Adipocyte (in vitro differentiated cells): ENCODE results near the gene GFRAL.

ENCODE experiments used
- DNase-seq: peaks from one replicate; pipeline ENCODE4 v3.0.0-alpha.2; 2015; ENCODE audit warnings: low read depth
- H3K27me3 ChIP-seq: replicated peaks from 2 replicates; pipeline ENCODE4 v1.7.0; 2013; ENCODE audit warnings: mild to moderate bottlenecking, low read length, moderate library complexity; ENCODE audit not compliant: control insufficient read depth, insufficient read depth
- H3K36me3 ChIP-seq: 2 replicates; pipeline ENCODE4 v1.7.0; 2013; ENCODE audit warnings: low read length, mild to moderate bottlenecking, moderate library complexity; ENCODE audit not compliant: control insufficient read depth, insufficient read depth, severe bottlenecking
- H3K4me1 ChIP-seq: 2 replicates; pipeline ENCODE4 v1.7.0; 2013; ENCODE audit warnings: mild to moderate bottlenecking, low read length, moderate library complexity; ENCODE audit not compliant: control insufficient read depth, insufficient read depth
- H3K4me3 ChIP-seq: 2 replicates; pipeline ENCODE4 v1.7.0; 2013; ENCODE audit warnings: mild to moderate bottlenecking, low read length, moderate library complexity
- H3K9ac ChIP-seq: 2 replicates; pipeline ENCODE4 v1.7.0; 2013; ENCODE audit warnings: mild to moderate bottlenecking, low read length, moderate library complexity
- H3K9me3 ChIP-seq: 2 replicates; pipeline ENCODE4 v1.7.0; 2013; ENCODE audit warnings: mild to moderate bottlenecking, low read length, moderate library complexity; ENCODE audit not compliant: control insufficient read depth

GFRAL gene

GRCh38 chr6:55320696-55321086, 6.6 kb upstream of the GFRAL start:
- Histone ChIP-seq H3K36me3 (no peaks in the 10 kb centered on the region), H3K4me1 (no peaks in the 10 kb centered on the region), H3K9me3 (no peaks in the 10 kb centered on the region), H3K4me3 (no peak overlapping the region), H3K27me3 (no peaks in the 10 kb centered on the region), H3K9ac (no peak overlapping the region)
- DNase-seq: no peak

GRCh38 chr6:55377150-55377549, 49.9 kb downstream of the GFRAL start:
- no peaks in the 10 kb centered on the region for H3K4me1 ChIP-seq
- H3K9me3 ChIP-seq: no peaks in the 10 kb centered on the region
- H3K4me3 ChIP-seq: no peak overlapping the region
- H3K9ac ChIP-seq: no peak overlapping the region
- H3K27me3 ChIP-seq: peaks cover 7% of the 10 kb centered on the region
- no peak for DNase-seq
- H3K36me3 ChIP-seq: no peaks in the 10 kb centered on the region

GRCh38 chr6:55379471-55379870, 52.2 kb downstream of the GFRAL start:
- no peaks in the 10 kb centered on the region for H3K36me3 ChIP-seq
- H3K27me3 ChIP-seq: peaks cover 4% of the 10 kb centered on the region
- H3K4me3 ChIP-seq: no peak overlapping the region
- H3K9ac ChIP-seq: no peak overlapping the region
- DNase-seq: no peak
- no peaks in the 10 kb centered on the region for H3K4me1 ChIP-seq
- H3K9me3 ChIP-seq: no peaks in the 10 kb centered on the region

GRCh38 chr6:55379895-55380294, 52.6 kb downstream of the GFRAL start:
- H3K36me3 ChIP-seq: no peaks in the 10 kb centered on the region
- H3K27me3 ChIP-seq: peaks cover 4% of the 10 kb centered on the region
- H3K4me1 ChIP-seq: no peaks in the 10 kb centered on the region
- H3K9ac ChIP-seq: no peak overlapping the region
- no peak overlapping the region for H3K4me3 ChIP-seq
- peak; percentile 41 for DNase-seq
- H3K9me3 ChIP-seq: no peaks in the 10 kb centered on the region

- H3K4me1 ChIP-seq: peaks cover 3% of the 10 kb centered on the region
- no peaks in the 10 kb centered on the region for H3K27me3 ChIP-seq
- DNase-seq: no peak
- H3K4me3 ChIP-seq: no peak overlapping the region
- no peak overlapping the region for H3K9ac ChIP-seq
- no peaks in the 10 kb centered on the region for H3K36me3 ChIP-seq
- H3K9me3 ChIP-seq: no peaks in the 10 kb centered on the region
Observed at GRCh38 chr6:55388211-55388610, 60.9 kb downstream of the GFRAL start.

- H3K4me3 ChIP-seq: no peak overlapping the region
- no peaks in the 10 kb centered on the region for H3K9me3 ChIP-seq
- peaks cover 9% of the 10 kb centered on the region for H3K4me1 ChIP-seq
- H3K9ac ChIP-seq: no peak overlapping the region
- H3K36me3 ChIP-seq: no peaks in the 10 kb centered on the region
- no peaks in the 10 kb centered on the region for H3K27me3 ChIP-seq
- no peak for DNase-seq
Observed at GRCh38 chr6:55395871-55396270, 68.6 kb downstream of the GFRAL start.

GRCh38 chr6:55397986-55398385, 70.7 kb downstream of the GFRAL start:
- DNase-seq: no peak
- Histone ChIP-seq H3K4me3 (no peak overlapping the region), H3K36me3 (no peaks in the 10 kb centered on the region), H3K27me3 (no peaks in the 10 kb centered on the region), H3K9me3 (no peaks in the 10 kb centered on the region), H3K9ac (no peak overlapping the region), H3K4me1 (peaks cover 6% of the 10 kb centered on the region)

- H3K9me3 ChIP-seq: no peaks in the 10 kb centered on the region
- H3K9ac ChIP-seq: no peak overlapping the region
- no peak overlapping the region for H3K4me3 ChIP-seq
- no peaks in the 10 kb centered on the region for H3K36me3 ChIP-seq
- peaks cover 6% of the 10 kb centered on the region for H3K4me1 ChIP-seq
- peak; percentile 66 for DNase-seq
- no peaks in the 10 kb centered on the region for H3K27me3 ChIP-seq
Observed at GRCh38 chr6:55399351-55399750, 72.1 kb downstream of the GFRAL start.

GRCh38 chr6:55405474-55406235, 78.4 kb downstream of the GFRAL start:
- Histone ChIP-seq H3K9me3 (no peaks in the 10 kb centered on the region), H3K9ac (no peak overlapping the region), H3K4me3 (peak overlapping the region; percentile 13), H3K36me3 (no peaks in the 10 kb centered on the region), H3K27me3 (no peaks in the 10 kb centered on the region), H3K4me1 (peaks cover 10% of the 10 kb centered on the region)
- peak; percentile 82 for DNase-seq

GRCh38 chr6:55410674-55411073, 83.4 kb downstream of the GFRAL start:
- peaks cover 6% of the 10 kb centered on the region for H3K4me1 ChIP-seq
- H3K9ac ChIP-seq: no peak overlapping the region

GRCh38 chr6:55423933-55424332, 96.7 kb downstream of the GFRAL start:
- Histone ChIP-seq H3K4me3 (no peak overlapping the region), H3K9ac (no peak overlapping the region), H3K27me3 (no peaks in the 10 kb centered on the region), H3K9me3 (no peaks in the 10 kb centered on the region), H3K36me3 (no peaks in the 10 kb centered on the region), H3K4me1 (no peaks in the 10 kb centered on the region)
- DNase-seq: no peak

More at GRCh38 chr6:55410674-55411073, 83.4 kb downstream of the GFRAL start:
- peaks cover 3% of the 10 kb centered on the region for H3K27me3 ChIP-seq
- no peaks in the 10 kb centered on the region for H3K36me3 ChIP-seq
- H3K9me3 ChIP-seq: peaks cover 5% of the 10 kb centered on the region
- H3K4me3 ChIP-seq: no peak overlapping the region
- DNase-seq: no peak
